Endothelial cell (in vitro differentiated cells): ENCODE data around the gene SH3RF3. TPM values are rescaled to one million over a fixed set of nuclear protein-coding genes. Genes with fewer than 3 reads are reported as not detected.

Source experiments
- DNase-seq: peaks from one replicate; pipeline ENCODE4 v3.0.0; 2021; ENCODE audit warnings: low spot score
- H3K27ac Mint-ChIP-seq: one replicate; pipeline ENCODE4 v1.8.0; 2021; ENCODE audit warnings: mixed read lengths, inconsistent platforms; ENCODE audit not compliant: unreplicated experiment
- H3K27me3 Mint-ChIP-seq: one replicate; pipeline ENCODE4 v1.8.0; 2021; ENCODE audit warnings: mild to moderate bottlenecking, moderate library complexity, mixed read lengths, inconsistent platforms; ENCODE audit not compliant: unreplicated experiment
- H3K36me3 Mint-ChIP-seq: one replicate; pipeline ENCODE4 v1.8.0; 2021; ENCODE audit warnings: mild to moderate bottlenecking, low read depth, mixed read lengths, inconsistent platforms; ENCODE audit not compliant: unreplicated experiment
- H3K4me1 Mint-ChIP-seq: one replicate; pipeline ENCODE4 v1.8.0; 2021; ENCODE audit warnings: mild to moderate bottlenecking, mixed read lengths, inconsistent platforms; ENCODE audit not compliant: unreplicated experiment
- H3K4me3 Mint-ChIP-seq: one replicate; pipeline ENCODE4 v1.8.0; 2021; ENCODE audit warnings: mild to moderate bottlenecking, mixed read lengths, inconsistent platforms; ENCODE audit not compliant: unreplicated experiment
- H3K9me3 Mint-ChIP-seq: one replicate; pipeline ENCODE4 v1.8.0; 2021; ENCODE audit warnings: mixed read lengths, inconsistent platforms; ENCODE audit not compliant: unreplicated experiment
- total RNA-seq: library from RNA; stranded (reverse); fragmentation: NEBNext Ultra II Directional; extraction: Animal tissue kit (Norgen Biotek cat#: 25700); gene quantifications from one replicate; pipeline ENCODE4 v1.2.1, GENCODE V29; 2021; ENCODE audit not compliant: unreplicated experiment
- TF ChIP-seq, protein P1 (sequence below): fragments of 200-600 bp; sonication (generic); IDR thresholded peaks from one replicate; pipeline ENCODE4 v1.5.0; 2021; ENCODE audit warnings: antibody characterized with exemption; ENCODE audit not compliant: unreplicated experiment

SH3RF3 gene
- total RNA-seq, 1 donor from 2014 or later, result 12.8 TPM

- no peak for DNase-seq
- Mint-ChIP-seq H3K4me1 (peaks cover 20% of the 10 kb centered on the region), H3K36me3 (no peaks in the 10 kb centered on the region), H3K27ac (no peak overlapping the region), H3K4me3 (no peak overlapping the region), H3K27me3 (peaks cover 5% of the 10 kb centered on the region), H3K9me3 (no peaks in the 10 kb centered on the region)
- TF ChIP-seq, protein P1, sequence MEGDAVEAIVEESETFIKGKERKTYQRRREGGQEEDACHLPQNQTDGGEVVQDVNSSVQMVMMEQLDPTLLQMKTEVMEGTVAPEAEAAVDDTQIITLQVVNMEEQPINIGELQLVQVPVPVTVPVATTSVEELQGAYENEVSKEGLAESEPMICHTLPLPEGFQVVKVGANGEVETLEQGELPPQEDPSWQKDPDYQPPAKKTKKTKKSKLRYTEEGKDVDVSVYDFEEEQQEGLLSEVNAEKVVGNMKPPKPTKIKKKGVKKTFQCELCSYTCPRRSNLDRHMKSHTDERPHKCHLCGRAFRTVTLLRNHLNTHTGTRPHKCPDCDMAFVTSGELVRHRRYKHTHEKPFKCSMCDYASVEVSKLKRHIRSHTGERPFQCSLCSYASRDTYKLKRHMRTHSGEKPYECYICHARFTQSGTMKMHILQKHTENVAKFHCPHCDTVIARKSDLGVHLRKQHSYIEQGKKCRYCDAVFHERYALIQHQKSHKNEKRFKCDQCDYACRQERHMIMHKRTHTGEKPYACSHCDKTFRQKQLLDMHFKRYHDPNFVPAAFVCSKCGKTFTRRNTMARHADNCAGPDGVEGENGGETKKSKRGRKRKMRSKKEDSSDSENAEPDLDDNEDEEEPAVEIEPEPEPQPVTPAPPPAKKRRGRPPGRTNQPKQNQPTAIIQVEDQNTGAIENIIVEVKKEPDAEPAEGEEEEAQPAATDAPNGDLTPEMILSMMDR, result no peak
Observed at GRCh38 chr2:109392140-109392539, 263.1 kb downstream of the SH3RF3 start.

- Mint-ChIP-seq H3K9me3 (no peaks in the 10 kb centered on the region), H3K27ac (no peak overlapping the region), H3K36me3 (peaks cover under 1% of the 10 kb centered on the region), H3K4me3 (no peak overlapping the region), H3K4me1 (peaks cover 19% of the 10 kb centered on the region), H3K27me3 (peaks cover 5% of the 10 kb centered on the region)
- DNase-seq, result no peak
- TF ChIP-seq, protein P1, result no peak
Observed at GRCh38 chr2:109392816-109393661, 264.0 kb downstream of the SH3RF3 start.

- Mint-ChIP-seq H3K4me3 (no peak overlapping the region), H3K9me3 (no peaks in the 10 kb centered on the region), H3K4me1 (peaks cover 18% of the 10 kb centered on the region), H3K27me3 (peaks cover 3% of the 10 kb centered on the region), H3K27ac (no peak overlapping the region), H3K36me3 (peaks cover 4% of the 10 kb centered on the region)
- TF ChIP-seq, protein P1, result no peak
- no peak for DNase-seq
Observed at GRCh38 chr2:109393662-109393972, 264.6 kb downstream of the SH3RF3 start.

GRCh38 chr2:109395494-109396201 lies 266.6 kb downstream of the SH3RF3 start:
- Mint-ChIP-seq H3K27ac (peak overlapping the region; percentile 9), H3K4me1 (peaks cover 18% of the 10 kb centered on the region), H3K9me3 (no peaks in the 10 kb centered on the region), H3K36me3 (peaks cover 15% of the 10 kb centered on the region), H3K27me3 (peaks cover 3% of the 10 kb centered on the region), H3K4me3 (no peak overlapping the region)
- TF ChIP-seq, protein P1, result no peak
- DNase-seq, result no peak
